HCT116 (cell line): ENCODE data around the gene C19orf85. TPM values are rescaled to one million over a fixed set of nuclear protein-coding genes. Genes with fewer than 3 reads are reported as not detected.

ENCODE experiments used
- ATAC-seq: fragments of 200-7000 bp; cut with Tn5 transposase; 2 replicates; pipeline ENCODE4 v1.9.1; 2020; ENCODE audit warnings: mild to moderate bottlenecking, moderate library complexity
- BruUV-seq: library from RNA; stranded (reverse); fragments of 400-500 nt; replicated peaks from 2 replicates; lab custom pipeline; 2021; lab: Mats Ljungman, UMichigan
- CTCF ChIA-PET: fragments of 300-600 bp; sonication (Branson Sonifier 250); formaldehyde crosslinking; loops from one replicate; lab custom pipeline; 2021; ENCODE audit warnings: antibody characterized with exemption; lab: Charles Lee
- POLR2A ChIA-PET: fragments of 300-600, 350-600 bp; sonication (Branson Sonifier 250); formaldehyde crosslinking; loops from one replicate; lab custom pipeline; 2021; ENCODE audit warnings: antibody characterized with exemption; lab: Charles Lee
- RAD21 ChIA-PET, 2 experiments: fragments of 300-600 bp; sonication (Branson Sonifier 250); formaldehyde crosslinking; loops; one replicate each; lab custom pipeline; 2023; ENCODE audit warnings: low total read pairs in 2 of 2; ENCODE audit not compliant: uncharacterized antibody in 2 of 2, unreplicated experiment in 2 of 2, low non-redundant PET in 1 of 2; lab: Charles Lee
- DNase-seq: peaks from one replicate; pipeline ENCODE4 v3.0.0-alpha.2; 2010; ENCODE audit warnings: low read depth, low spot score
- H2AFZ ChIP-seq: fragments of 200-600 bp; shearing (Covaris generic), sonication (generic); 2 replicates; pipeline ENCODE4 v1.6.1; 2017; ENCODE audit warnings: low read depth, mixed run types, mixed read lengths, antibody characterized with exemption, low read length; ENCODE audit not compliant: poor library complexity, severe bottlenecking
- H3K27ac ChIP-seq: 2 replicates; pipeline ENCODE4 v1.5.1; 2012; ENCODE audit warnings: low read depth, low read length
- H3K27me3 ChIP-seq: fragments of 200-600 bp; sonication (generic); 2 replicates; pipeline ENCODE4 v1.6.1; 2016; ENCODE audit warnings: mixed run types, low read length, mixed read lengths; ENCODE audit not compliant: insufficient read depth
- H3K36me3 ChIP-seq, 2 experiments: fragments of 200-500 bp in 1 of 2; fragments of 200-600 bp in 1 of 2; sonication (Bioruptor generic) in 1 of 2; sonication (generic) in 1 of 2; 2 replicates each; pipeline versions ENCODE4 v1.5.1 to v1.6.1; 2014 to 2016; ENCODE audit warnings: low read length in 2 of 2, inconsistent platforms in 1 of 2, mixed read lengths in 1 of 2, mixed run types in 1 of 2; ENCODE audit not compliant: insufficient read depth in 2 of 2, control insufficient read depth in 1 of 2
- H3K4me1 ChIP-seq, 2 experiments: fragments of 200-600 bp in 1 of 2; sonication (generic) in 1 of 2; 2 replicates each; pipeline versions ENCODE4 v1.5.1 to v1.6.1; 2012 to 2017; ENCODE audit warnings: low read length in 2 of 2, inconsistent platforms in 1 of 2, mild to moderate bottlenecking in 1 of 2, mixed read lengths in 1 of 2, mixed run types in 1 of 2, moderate library complexity in 1 of 2; ENCODE audit not compliant: insufficient read depth in 2 of 2, control insufficient read depth in 1 of 2
- H3K4me2 ChIP-seq: fragments of 200-600 bp; sonication (generic); 2 replicates; pipeline ENCODE4 v1.6.1; 2017; ENCODE audit warnings: mixed run types, low read length, mixed read lengths
- H3K4me3 ChIP-seq, 2 experiments: fragments of 200-600 bp in 1 of 2; sonication (generic) in 1 of 2; replicated peaks in 1 of 2; 2 replicates each; pipeline ENCODE4 v1.5.1; 2011 to 2016; ENCODE audit warnings: low read length in 2 of 2, control low read depth in 1 of 2, low read depth in 1 of 2, mild to moderate bottlenecking in 1 of 2, mixed read lengths in 1 of 2, mixed run types in 1 of 2
- H3K79me2 ChIP-seq: fragments of 200-600 bp; sonication (generic); 2 replicates; pipeline ENCODE4 v1.6.1; 2017; ENCODE audit warnings: mild to moderate bottlenecking, mixed run types, low read length, moderate library complexity, mixed read lengths; ENCODE audit not compliant: insufficient read depth
- H3K9ac ChIP-seq: fragments of 200-600 bp; sonication (generic); 2 replicates; pipeline ENCODE4 v1.6.1; 2016; ENCODE audit warnings: low read length, mixed read lengths
- H3K9me2 ChIP-seq: fragments of 200-600 bp; sonication (generic), shearing (Covaris generic); 2 replicates; pipeline ENCODE4 v1.6.1; 2017; ENCODE audit warnings: mixed run types, mild to moderate bottlenecking, moderate library complexity; ENCODE audit not compliant: insufficient read depth
- H3K9me3 ChIP-seq, 2 experiments: fragments of 200-500 bp in 1 of 2; fragments of 200-600 bp in 1 of 2; sonication (Bioruptor generic) in 1 of 2; sonication (generic) in 1 of 2; 2 replicates each; pipeline ENCODE4 v1.6.1; 2014 to 2017; ENCODE audit warnings: low read length in 2 of 2, mixed read lengths in 2 of 2, inconsistent platforms in 1 of 2, low read depth in 1 of 2, mild to moderate bottlenecking in 1 of 2, mixed run types in 1 of 2, moderate library complexity in 1 of 2; ENCODE audit not compliant: control insufficient read depth in 1 of 2, insufficient read depth in 1 of 2
- H4K20me1 ChIP-seq: fragments of 200-600 bp; sonication (generic), shearing (Covaris generic); 2 replicates; pipeline ENCODE4 v1.6.1; 2017; ENCODE audit warnings: mixed run types, mild to moderate bottlenecking, moderate library complexity; ENCODE audit not compliant: insufficient read depth
- CBX3 ChIP-seq: IDR thresholded peaks from 2 replicates; pipeline ENCODE4 v1.6.1; 2012; ENCODE audit warnings: low read depth
- CEBPB ChIP-seq: IDR thresholded peaks from 2 replicates; pipeline ENCODE4 v1.6.1; 2012; ENCODE audit warnings: low read depth
- EGR1 ChIP-seq: IDR thresholded peaks from 2 replicates; pipeline ENCODE4 v1.6.1; 2012; ENCODE audit warnings: low read depth
- ELF1 ChIP-seq: IDR thresholded peaks from 2 replicates; pipeline ENCODE4 v1.6.1; 2012; ENCODE audit warnings: low read depth, borderline replicate concordance
- EZH2 ChIP-seq: fragments of 200-600 bp; sonication (generic); IDR thresholded peaks from 2 replicates; pipeline ENCODE4 v1.6.1; 2017; ENCODE audit warnings: antibody characterized with exemption, mixed run types
- EZH2phosphoT487 ChIP-seq: fragments of 200-600 bp; IDR thresholded peaks from 2 replicates; pipeline ENCODE4 v1.6.1; 2018; ENCODE audit warnings: antibody characterized with exemption, borderline replicate concordance
- FOSL1 ChIP-seq: IDR thresholded peaks from 2 replicates; pipeline ENCODE4 v1.6.1; 2012; ENCODE audit warnings: low read depth
- MAX ChIP-seq: IDR thresholded peaks from 2 replicates; pipeline ENCODE4 v1.6.1; 2012
- POLR2AphosphoS5 ChIP-seq: IDR thresholded peaks from 2 replicates; pipeline ENCODE4 v1.6.1; 2011; ENCODE audit warnings: mild to moderate bottlenecking, low read depth, low read length, moderate library complexity
- SIN3A ChIP-seq: IDR thresholded peaks from 2 replicates; pipeline ENCODE4 v1.6.1; 2012; ENCODE audit warnings: low read depth
- TCF7L2 ChIP-seq: IDR thresholded peaks from 2 replicates; pipeline ENCODE4 v1.7.0; 2011; ENCODE audit warnings: borderline replicate concordance, inconsistent platforms; ENCODE audit not compliant: insufficient read depth, insufficient read length; ENCODE audit errors: extremely low read depth
- YY1 ChIP-seq: IDR thresholded peaks from 2 replicates; pipeline ENCODE4 v1.6.1; 2011; ENCODE audit warnings: low read length, low read depth, moderate library complexity, mild to moderate bottlenecking; ENCODE audit not compliant: insufficient replicate concordance; ENCODE audit errors: extremely low read depth
- ZFX ChIP-seq: fragments of 450-650 bp; IDR thresholded peaks from 2 replicates; pipeline ENCODE4 v1.6.1; 2017
- ZNF274 ChIP-seq: fragments of 200-500 bp; sonication (Bioruptor generic); IDR thresholded peaks from 2 replicates; pipeline ENCODE4 v1.6.1; 2014; ENCODE audit warnings: mild to moderate bottlenecking, low read depth, low read length, inconsistent platforms
- intact Hi-C: fragments of 100-400 bp; cut with micrococcal nuclease; formaldehyde crosslinking; loops from 2 replicates; pipeline ENCODE4 v1.10.0; 2022
- total RNA-seq: library from RNA; stranded (reverse); gene quantifications from one replicate; pipeline ENCODE4 v1.2.1, GENCODE V29; 2021; ENCODE audit not compliant: unreplicated experiment
- TF ChIP-seq, protein P1 (sequence below): IDR thresholded peaks from 2 replicates; pipeline ENCODE4 v1.6.1; 2012; ENCODE audit warnings: low read depth

Gene C19orf85
- total RNA-seq, 1 experiment from 2014 or later, result 0.34 TPM

DNA sequence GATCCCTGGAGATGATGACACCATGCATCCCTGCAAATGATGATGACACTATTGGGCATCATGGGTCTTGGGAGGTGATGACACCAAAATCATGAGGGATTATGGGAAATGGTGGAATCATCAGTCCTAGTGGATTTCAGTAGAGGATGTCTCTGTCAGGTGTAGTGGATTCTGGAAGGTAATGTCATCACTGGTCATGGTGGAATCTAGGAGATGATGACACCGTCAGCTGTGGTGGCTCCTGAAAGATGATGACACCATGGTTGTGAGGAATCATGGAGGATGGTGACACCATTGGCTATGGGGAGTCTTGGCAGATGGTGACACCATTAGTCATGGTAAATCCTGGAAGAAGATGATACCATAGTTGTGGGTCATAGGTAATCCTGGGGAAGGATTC is 33.4 kb downstream of the C19orf85 start (continued):
- no peak for TF ChIP-seq ELF1
- no peak for TF ChIP-seq SIN3A
- TF ChIP-seq, all 23 proteins: peak for 0

- no peaks in the 10 kb centered on the region for H3K27me3 ChIP-seq
These were observed 38.5 kb downstream of the C19orf85 start for GRCh38 chr19:55426042-55426441.

More at GRCh38 chr19:55426042-55426441, 38.5 kb downstream of the C19orf85 start:
- intact Hi-C loops, result no loop called here
- Histone ChIP-seq H3K4me1 (no peaks in the 10 kb centered on the region), H3K9ac (no peak overlapping the region), H3K27ac (no peak overlapping the region), H3K79me2 (no peaks in the 10 kb centered on the region), H3K4me3 (no peak overlapping the region), H3K9me2 (no peaks in the 10 kb centered on the region), H4K20me1 (no peaks in the 10 kb centered on the region), H3K36me3 (no peaks in the 10 kb centered on the region), H2AFZ (no peak overlapping the region), H3K4me2 (no peak overlapping the region), H3K9me3 (no peaks in the 10 kb centered on the region)
- CTCF ChIA-PET, result no interaction called here
- RAD21 ChIA-PET, result no interaction called here
- POLR2A ChIA-PET, result no interaction called here
- TF ChIP-seq TCF7L2 (no peak), ZFX (no peak), ZNF274 (no peak), EGR1 (no peak), CEBPB (no peak), CBX3 (no peak), FOSL1 (no peak), POLR2AphosphoS5 (no peak), YY1 (no peak), MAX (no peak), EZH2phosphoT487 (no peak), EZH2 (no peak)
- TF ChIP-seq, protein P1, sequence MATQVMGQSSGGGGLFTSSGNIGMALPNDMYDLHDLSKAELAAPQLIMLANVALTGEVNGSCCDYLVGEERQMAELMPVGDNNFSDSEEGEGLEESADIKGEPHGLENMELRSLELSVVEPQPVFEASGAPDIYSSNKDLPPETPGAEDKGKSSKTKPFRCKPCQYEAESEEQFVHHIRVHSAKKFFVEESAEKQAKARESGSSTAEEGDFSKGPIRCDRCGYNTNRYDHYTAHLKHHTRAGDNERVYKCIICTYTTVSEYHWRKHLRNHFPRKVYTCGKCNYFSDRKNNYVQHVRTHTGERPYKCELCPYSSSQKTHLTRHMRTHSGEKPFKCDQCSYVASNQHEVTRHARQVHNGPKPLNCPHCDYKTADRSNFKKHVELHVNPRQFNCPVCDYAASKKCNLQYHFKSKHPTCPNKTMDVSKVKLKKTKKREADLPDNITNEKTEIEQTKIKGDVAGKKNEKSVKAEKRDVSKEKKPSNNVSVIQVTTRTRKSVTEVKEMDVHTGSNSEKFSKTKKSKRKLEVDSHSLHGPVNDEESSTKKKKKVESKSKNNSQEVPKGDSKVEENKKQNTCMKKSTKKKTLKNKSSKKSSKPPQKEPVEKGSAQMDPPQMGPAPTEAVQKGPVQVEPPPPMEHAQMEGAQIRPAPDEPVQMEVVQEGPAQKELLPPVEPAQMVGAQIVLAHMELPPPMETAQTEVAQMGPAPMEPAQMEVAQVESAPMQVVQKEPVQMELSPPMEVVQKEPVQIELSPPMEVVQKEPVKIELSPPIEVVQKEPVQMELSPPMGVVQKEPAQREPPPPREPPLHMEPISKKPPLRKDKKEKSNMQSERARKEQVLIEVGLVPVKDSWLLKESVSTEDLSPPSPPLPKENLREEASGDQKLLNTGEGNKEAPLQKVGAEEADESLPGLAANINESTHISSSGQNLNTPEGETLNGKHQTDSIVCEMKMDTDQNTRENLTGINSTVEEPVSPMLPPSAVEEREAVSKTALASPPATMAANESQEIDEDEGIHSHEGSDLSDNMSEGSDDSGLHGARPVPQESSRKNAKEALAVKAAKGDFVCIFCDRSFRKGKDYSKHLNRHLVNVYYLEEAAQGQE, result no peak
- ATAC-seq (no peak), DNase-seq (no peak)
- no TSS peak for BruUV-seq
